Activated T-cell treated with anti-CD3 and anti-CD28 coated beads for 24 hours (primary cell): Measurements from ENCODE around the gene PTTG2.
"Not testable (repeated sequence)": the region's sequence is repeated elsewhere in the genome, so short reads cannot be mapped to it uniquely, and the experiment has no call there.

ENCODE experiments used
- DNase-seq: peaks from one replicate; pipeline ENCODE4 v3.0.0-alpha.2; 2020; ENCODE audit warnings: low read depth

The PTTG2 gene

GRCh38 chr4:37960098-37960497 is at the start of gene PTTG2:
PTTG2 (plus strand) TSS chr4:37960398; CDS start chr4:37960435, 37 bp downstream.
- DNase-seq, result no peak

- DNase-seq, result no peak
Measured at GRCh38 chr4:37914539-37914938, 45.7 kb upstream of the PTTG2 start.

- DNase-seq, result no peak
Measured at GRCh38 chr4:37917388-37917787, 42.8 kb upstream of the PTTG2 start.

GRCh38 chr4:37918653-37919052 is 41.5 kb upstream of the PTTG2 start:
- DNase-seq, result no peak

GRCh38 chr4:37922328-37922727 is 37.9 kb upstream of the PTTG2 start:
- DNase-seq, result no peak

- not testable (repeated sequence) for DNase-seq
Measured at GRCh38 chr4:37923089-37923488, 37.1 kb upstream of the PTTG2 start.

- no peak for DNase-seq
Measured at GRCh38 chr4:37924946-37925345, 35.3 kb upstream of the PTTG2 start.

- DNase-seq, result no peak
Measured at GRCh38 chr4:37927434-37927833, 32.8 kb upstream of the PTTG2 start.

GRCh38 chr4:37928426-37929416 is 31.5 kb upstream of the PTTG2 start:
- no peak for DNase-seq

- no peak for DNase-seq
Measured at GRCh38 chr4:37934096-37934495, 26.1 kb upstream of the PTTG2 start.

- no peak for DNase-seq
Measured at GRCh38 chr4:37934609-37935008, 25.6 kb upstream of the PTTG2 start.

- DNase-seq, result no peak
Measured at GRCh38 chr4:37935026-37935425, 25.2 kb upstream of the PTTG2 start.

- no peak for DNase-seq
Measured at GRCh38 chr4:37936889-37937498, 23.2 kb upstream of the PTTG2 start.

- DNase-seq, result no peak
Measured at GRCh38 chr4:37938208-37938607, 22.0 kb upstream of the PTTG2 start.

GRCh38 chr4:37946503-37947179 is 13.6 kb upstream of the PTTG2 start:
- DNase-seq, result no peak

GRCh38 chr4:37948542-37948941 is 11.7 kb upstream of the PTTG2 start:
- DNase-seq, result no peak

- DNase-seq, result no peak
Measured at GRCh38 chr4:37949636-37950426, 10.4 kb upstream of the PTTG2 start.

- DNase-seq, result no peak
Measured at GRCh38 chr4:37951461-37952352, 8.5 kb upstream of the PTTG2 start.

- no peak for DNase-seq
Measured at GRCh38 chr4:37953156-37953555, 7.0 kb upstream of the PTTG2 start.

GRCh38 chr4:37953620-37954293 is 6.4 kb upstream of the PTTG2 start:
- no peak for DNase-seq
